ENCODE measurements around the gene MMP24OS.
A peak's percentile ranks its signal among the peaks of the same experiment; 100 is the strongest.
"Not testable (repeated sequence)": the region's sequence is repeated elsewhere in the genome, so short reads cannot be mapped to it uniquely, and the experiment has no call there.

Gene MMP24OS

GRCh38 chr20:35275741-35276251 is 2.1 kb downstream of the MMP24OS start:
- DNase-seq (ENCODE audit: low read depth in 2 of 2): no peak

- DNase-seq (ENCODE audit: low read depth in 2 of 2): no peak
Observed at GRCh38 chr20:35274172-35275092, 3.5 kb downstream of the MMP24OS start.

- no peak for DNase-seq (ENCODE audit: low read depth in 2 of 2)
Observed at GRCh38 chr20:35273449-35274171, 4.3 kb downstream of the MMP24OS start.

GRCh38 chr20:35271904-35272303 is 6.0 kb downstream of the MMP24OS start:
- no peak for DNase-seq (ENCODE audit: low read depth in 2 of 2)

GRCh38 chr20:35271073-35271882 is 6.6 kb downstream of the MMP24OS start:
- DNase-seq (ENCODE audit: low read depth in 2 of 2): no peak

- no peak for DNase-seq (ENCODE audit: low read depth in 2 of 2)
Observed at GRCh38 chr20:35270021-35270902, 7.7 kb downstream of the MMP24OS start.

- DNase-seq (ENCODE audit: low read depth in 2 of 2): peak in 1 of 2 donors; percentile 32
Observed at GRCh38 chr20:35269055-35269781, 8.7 kb downstream of the MMP24OS start.

- no peak for DNase-seq (ENCODE audit: low read depth in 2 of 2)
Observed at GRCh38 chr20:35267092-35267491, 10.8 kb downstream of the MMP24OS start.

GRCh38 chr20:35264755-35265154 is 13.2 kb downstream of the MMP24OS start:
- no peak for DNase-seq (ENCODE audit: low read depth in 2 of 2)

- no peak for DNase-seq (ENCODE audit: low read depth in 2 of 2)
Observed at GRCh38 chr20:35263532-35264341, 14.2 kb downstream of the MMP24OS start.

GRCh38 chr20:35262731-35263531 is 15.0 kb downstream of the MMP24OS start:
- DNase-seq (ENCODE audit: low read depth in 2 of 2): not testable (repeated sequence)

GRCh38 chr20:35262321-35262720 is 15.6 kb downstream of the MMP24OS start:
- not testable (repeated sequence) for DNase-seq (ENCODE audit: low read depth in 2 of 2)

GRCh38 chr20:35260426-35260825 is 17.5 kb downstream of the MMP24OS start:
- no peak for DNase-seq (ENCODE audit: low read depth in 2 of 2)

- no peak for DNase-seq (ENCODE audit: low read depth in 2 of 2)
Observed at GRCh38 chr20:35257175-35257909, 20.6 kb downstream of the MMP24OS start.

- no peak for DNase-seq (ENCODE audit: low read depth in 2 of 2)
Observed at GRCh38 chr20:35254448-35254999, 23.4 kb downstream of the MMP24OS start.

GRCh38 chr20:35253010-35253409 is 24.9 kb downstream of the MMP24OS start:
- no peak for DNase-seq (ENCODE audit: low read depth in 2 of 2)

- DNase-seq (ENCODE audit: low read depth in 2 of 2): not testable (repeated sequence)
Observed at GRCh38 chr20:35252598-35252997, 25.3 kb downstream of the MMP24OS start.

Measured in stimulated activated CD4-positive, alpha-beta T cell treated with anti-CD3 and anti-CD28 coated beads, Interleukin-1b, Interleukin-23, amount 100 ng/mL, for 4 hours (primary cell).